HepG2 (cell line): Measurements from ENCODE around the gene PKD2L1. TPM values are rescaled to one million over a fixed set of nuclear protein-coding genes. Genes with fewer than 3 reads are reported as not detected.

Experiments used
- ATAC-seq: fragments of 200-7000 bp; cut with Tn5 transposase; 3 replicates; pipeline ENCODE4 v1.9.1; 2020; ENCODE audit warnings: mild to moderate bottlenecking, moderate library complexity
- BruUV-seq: library from RNA; stranded (reverse); fragments of 400-500 nt; replicated peaks from 2 replicates; lab custom pipeline; 2021; lab: Mats Ljungman, UMichigan
- CTCF ChIA-PET: fragments of 300-600 bp; formaldehyde crosslinking; extraction: SDS; loops from one replicate; lab custom pipeline; 2021; ENCODE audit warnings: low total read pairs, inconsistent platforms, low intra/inter-chr PET ratio; lab: Yijun Ruan, JAX
- POLR2A ChIA-PET: fragments of 350-600 bp; sonication (Branson Sonifier 250); formaldehyde crosslinking; loops from one replicate; lab custom pipeline; 2020; ENCODE audit warnings: antibody characterized with exemption, inconsistent platforms; lab: Yijun Ruan, JAX
- DNase-seq: peaks from one replicate; pipeline ENCODE4 v3.0.0-alpha.2; 2015; ENCODE audit warnings: low spot score
- FAIRE-seq: peaks from 3 replicates; lab custom pipeline; 2011; peaks lifted over from hg19 to GRCh38; lab: Jason Lieb, UNC
- H2AFZ ChIP-seq: one replicate; pipeline ENCODE4 v1.6.1; 2011; ENCODE audit warnings: low read length, inconsistent platforms
- H3K27ac ChIP-seq: fragments of 300-600 bp; 3 replicates; pipeline ENCODE4 v1.8.0; 2011; ENCODE audit warnings: mixed run types, mild to moderate bottlenecking, mixed read lengths, low read length, inconsistent platforms; ENCODE audit not compliant: insufficient read depth; ENCODE audit errors: extremely low read length
- H3K27me3 ChIP-seq, 2 experiments: fragments of 200-600 bp in 1 of 2; 2 replicates in 1 of 2; 3 replicates in 1 of 2; pipeline versions ENCODE4 v1.6.0 to v1.8.0; 2011; ENCODE audit warnings: low read length in 2 of 2, mild to moderate bottlenecking in 2 of 2, moderate library complexity in 2 of 2, inconsistent platforms in 1 of 2; ENCODE audit not compliant: insufficient read depth in 2 of 2, control insufficient read depth in 1 of 2
- H3K36me3 ChIP-seq, 2 experiments: fragments of 200-600 bp in 1 of 2; replicated peaks in 1 of 2; 2 replicates in 1 of 2; 3 replicates in 1 of 2; pipeline versions ENCODE4 v1.5.1 to v1.8.0; 2011; ENCODE audit warnings: low read length in 2 of 2, inconsistent platforms in 1 of 2; ENCODE audit not compliant: insufficient read depth in 2 of 2, control insufficient read depth in 1 of 2
- H3K4me1 ChIP-seq: 2 replicates; pipeline ENCODE4 v1.5.1; 2012; ENCODE audit warnings: low read length, inconsistent platforms; ENCODE audit not compliant: insufficient read depth
- H3K4me2 ChIP-seq: 2 replicates; pipeline ENCODE4 v1.6.0; 2011; ENCODE audit warnings: low read depth, low read length, inconsistent platforms
- H3K4me3 ChIP-seq, 3 experiments: fragments of 200-600 bp in 1 of 3; sonication (generic), shearing (Covaris generic) in 1 of 3; replicated peaks in 1 of 3; 2 replicates each; pipeline ENCODE4 v1.5.1; 2011 to 2016; ENCODE audit warnings: low read length in 3 of 3, inconsistent platforms in 2 of 3, low read depth in 2 of 3, mild to moderate bottlenecking in 2 of 3, control low read depth in 1 of 3, mixed read lengths in 1 of 3; ENCODE audit not compliant: insufficient read depth in 1 of 3
- H3K79me2 ChIP-seq: one replicate; pipeline ENCODE4 v1.6.1; 2011; ENCODE audit warnings: low read length, inconsistent platforms; ENCODE audit not compliant: insufficient read depth
- H3K9ac ChIP-seq: 2 replicates; pipeline ENCODE4 v1.6.0; 2011; ENCODE audit warnings: mild to moderate bottlenecking, low read depth, low read length, inconsistent platforms; ENCODE audit not compliant: insufficient read depth
- H3K9me3 ChIP-seq: 2 replicates; pipeline ENCODE4 v1.5.1; 2012; ENCODE audit warnings: mild to moderate bottlenecking, low read length
- H4K20me1 ChIP-seq: 2 replicates; pipeline ENCODE4 v1.6.0; 2011; ENCODE audit warnings: inconsistent platforms, mild to moderate bottlenecking, low read length, moderate library complexity; ENCODE audit not compliant: insufficient read depth
- PRPF4 ChIP-seq: fragments of 200-400 bp; formaldehyde crosslinking; IDR thresholded peaks from 2 replicates; pipeline ENCODE4 v1.6.1; 2016; ENCODE audit warnings: low read length, low read depth; ENCODE audit not compliant: poor library complexity, severe bottlenecking
- ZNF460 ChIP-seq: sonication (generic); formaldehyde crosslinking; IDR thresholded peaks from 2 replicates; pipeline ENCODE4 v1.5.1; 2020; ENCODE audit warnings: missing genetic modification reagents, mild to moderate bottlenecking, borderline replicate concordance
- ZNF546 ChIP-seq: sonication (generic); formaldehyde crosslinking; conservative IDR thresholded peaks from 2 replicates; pipeline ENCODE4 v1.8.1; 2023; ENCODE audit warnings: mild to moderate bottlenecking, missing genetic modification reagents
- WGBS: methylation state at CpG from one replicate; pipeline ENCODE4 v1.1.6; 2017; ENCODE audit warnings: low lambda C conversion rate; 5-methylcytosine and 5-hydroxymethylcytosine counted together
- in situ Hi-C: cut with HindIII; loops from 2 replicates; pipeline ENCODE4 v1.10.0; 2017; ENCODE audit warnings: low pct_unique_long_range_greater_than_20kb; ENCODE audit not compliant: extremely low pct_ligation_motif_present
- intact Hi-C: fragments of 100-400 bp; cut with micrococcal nuclease; formaldehyde crosslinking; loops from one replicate; pipeline ENCODE4 v1.10.0; 2022; ENCODE audit not compliant: unreplicated experiment
- polyA plus RNA-seq, 8 experiments: library from polyadenylated mRNA; depleted of rRNA in 3 of 8; stranded (reverse) in 7 of 8; unstranded in 1 of 8; fragments of >200 nt; fragmentation: Illumina TruSeq in 4 of 8; extraction: Trizol in 4 of 8; gene quantifications; 2 replicates each; pipeline versions ENCODE4 v1.2.1 to v1.2.3, GENCODE V29; 2011 to 2016; ENCODE audit warnings: low read depth in 4 of 8, missing spikeins in 1 of 8, mixed read lengths in 1 of 8; ENCODE audit not compliant: insufficient read depth in 1 of 8
- total RNA-seq, 5 experiments: library from RNA; depleted of rRNA; stranded (reverse); fragments of >200 nt; fragmentation: Illumina TruSeq; extraction: Trizol; gene quantifications; 2 replicates each; pipeline ENCODE4 v1.2.3, GENCODE V29; 2016; ENCODE audit warnings: low read depth in 1 of 5
- TF ChIP-seq, protein P1 (sequence below): sonication (generic); formaldehyde crosslinking; IDR thresholded peaks from 2 replicates; pipeline ENCODE4 v1.5.1; 2020; ENCODE audit warnings: missing genetic modification reagents, mild to moderate bottlenecking, borderline replicate concordance

Gene PKD2L1
- total and polyA plus RNA-seq, 2 of the 13 experiments (the other 11 are each of a cell fraction or from before 2014, with no cell fraction given): 0.07 to 0.15 TPM

DNA sequence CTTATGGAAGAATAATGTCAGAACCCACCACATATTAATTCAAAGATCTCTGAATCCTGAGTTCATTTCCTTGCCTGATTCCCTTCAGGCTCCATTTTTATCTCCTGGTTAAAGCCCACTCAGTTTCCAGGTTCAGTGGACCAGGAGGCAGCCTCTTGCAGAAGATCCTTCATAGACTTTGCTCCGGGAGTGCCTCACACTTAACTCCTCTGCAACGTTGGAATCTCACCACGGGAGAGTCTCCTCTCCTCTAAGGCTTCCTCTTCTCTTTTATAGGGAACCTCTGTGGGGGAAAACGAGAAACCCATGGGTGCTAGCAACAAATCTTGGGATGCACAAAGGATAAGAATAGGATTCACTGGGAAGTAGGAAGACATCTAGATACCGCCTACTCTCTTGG lies 41.8 kb downstream of the PKD2L1 start (continued):
- TF ChIP-seq, protein P1, sequence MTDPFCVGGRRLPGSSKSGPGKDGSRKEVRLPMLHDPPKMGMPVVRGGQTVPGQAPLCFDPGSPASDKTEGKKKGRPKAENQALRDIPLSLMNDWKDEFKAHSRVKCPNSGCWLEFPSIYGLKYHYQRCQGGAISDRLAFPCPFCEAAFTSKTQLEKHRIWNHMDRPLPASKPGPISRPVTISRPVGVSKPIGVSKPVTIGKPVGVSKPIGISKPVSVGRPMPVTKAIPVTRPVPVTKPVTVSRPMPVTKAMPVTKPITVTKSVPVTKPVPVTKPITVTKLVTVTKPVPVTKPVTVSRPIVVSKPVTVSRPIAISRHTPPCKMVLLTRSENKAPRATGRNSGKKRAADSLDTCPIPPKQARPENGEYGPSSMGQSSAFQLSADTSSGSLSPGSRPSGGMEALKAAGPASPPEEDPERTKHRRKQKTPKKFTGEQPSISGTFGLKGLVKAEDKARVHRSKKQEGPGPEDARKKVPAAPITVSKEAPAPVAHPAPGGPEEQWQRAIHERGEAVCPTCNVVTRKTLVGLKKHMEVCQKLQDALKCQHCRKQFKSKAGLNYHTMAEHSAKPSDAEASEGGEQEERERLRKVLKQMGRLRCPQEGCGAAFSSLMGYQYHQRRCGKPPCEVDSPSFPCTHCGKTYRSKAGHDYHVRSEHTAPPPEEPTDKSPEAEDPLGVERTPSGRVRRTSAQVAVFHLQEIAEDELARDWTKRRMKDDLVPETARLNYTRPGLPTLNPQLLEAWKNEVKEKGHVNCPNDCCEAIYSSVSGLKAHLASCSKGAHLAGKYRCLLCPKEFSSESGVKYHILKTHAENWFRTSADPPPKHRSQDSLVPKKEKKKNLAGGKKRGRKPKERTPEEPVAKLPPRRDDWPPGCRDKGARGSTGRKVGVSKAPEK (CRISPR knock-in tag): no peak
- TF ChIP-seq ZNF546: no peak

- in situ Hi-C loops (no loop called here), intact Hi-C loops (no loop called here)
- FAIRE-seq (no peak), ATAC-seq (no peak), DNase-seq (no peak)
- H3K4me2 ChIP-seq: no peak overlapping the region
- H3K27me3 ChIP-seq: no peaks in the 10 kb centered on the region; a peak in 1 of 5 replicates
- WGBS: 95% methylated on average over 6 of the region's 6 CpGs
- no peak overlapping the region for H3K27ac ChIP-seq
- no peak overlapping the region for H2AFZ ChIP-seq
- H3K4me3 ChIP-seq: no peak overlapping the region
- ChIA-PET POLR2A (no interaction called here), CTCF (no interaction called here)
- peaks cover 34% of the 10 kb centered on the region for H3K79me2 ChIP-seq
- BruUV-seq: no TSS peak
- no peaks in the 10 kb centered on the region for H3K9me3 ChIP-seq
- H4K20me1 ChIP-seq: no peaks in the 10 kb centered on the region
- peaks cover 71% of the 10 kb centered on the region for H3K4me1 ChIP-seq
- H3K9ac ChIP-seq: no peak overlapping the region
- TF ChIP-seq ZNF460 (CRISPR knock-in tag) (peak; percentile 24; the same call in 1 of the 2 replicates), PRPF4 (no peak)
- TF ChIP-seq, all 625 proteins: peak for 1
- H3K36me3 ChIP-seq: no peaks in the 10 kb centered on the region; a peak in 2 of 5 replicates
These were observed 42.3 kb downstream of the PKD2L1 start for GRCh38 chr10:100287756-100288155.
